ENCODE data around the gene SLC2A4RG. TPM values are rescaled to one million over a fixed set of nuclear protein-coding genes. Genes with fewer than 3 reads are reported as not detected.

The SLC2A4RG gene
- total and polyA plus RNA-seq, 2 of the 13 experiments (the other 11 are each of a cell fraction or from before 2014, with no cell fraction given), result 91.4 to 95.9 TPM

DNA sequence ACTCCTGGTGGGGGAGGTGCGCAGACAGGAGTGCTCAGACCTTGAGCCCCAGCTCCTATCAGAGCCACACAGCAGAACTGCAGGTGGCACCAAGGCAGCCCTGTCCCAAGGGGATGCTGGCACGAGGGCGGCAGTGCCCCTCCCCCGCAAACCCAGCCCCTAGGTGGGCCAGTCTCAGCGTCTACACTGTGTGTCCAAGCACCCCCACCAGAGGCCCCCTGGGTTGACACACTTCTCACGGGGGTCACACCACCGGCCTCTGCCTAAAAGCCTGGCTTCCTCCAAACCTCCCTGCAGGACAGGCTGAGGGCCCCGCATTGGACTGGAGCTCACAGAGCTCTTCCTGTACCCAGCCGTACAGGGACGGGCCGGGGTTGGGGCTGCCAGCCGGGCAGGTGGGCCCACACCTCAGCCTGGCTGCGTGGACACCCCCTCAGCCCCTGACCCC is 8.1 kb downstream of the SLC2A4RG start (continued):
- TF ChIP-seq, protein P1, sequence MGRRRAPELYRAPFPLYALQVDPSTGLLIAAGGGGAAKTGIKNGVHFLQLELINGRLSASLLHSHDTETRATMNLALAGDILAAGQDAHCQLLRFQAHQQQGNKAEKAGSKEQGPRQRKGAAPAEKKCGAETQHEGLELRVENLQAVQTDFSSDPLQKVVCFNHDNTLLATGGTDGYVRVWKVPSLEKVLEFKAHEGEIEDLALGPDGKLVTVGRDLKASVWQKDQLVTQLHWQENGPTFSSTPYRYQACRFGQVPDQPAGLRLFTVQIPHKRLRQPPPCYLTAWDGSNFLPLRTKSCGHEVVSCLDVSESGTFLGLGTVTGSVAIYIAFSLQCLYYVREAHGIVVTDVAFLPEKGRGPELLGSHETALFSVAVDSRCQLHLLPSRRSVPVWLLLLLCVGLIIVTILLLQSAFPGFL (CRISPR knock-in tag; IDR thresholded peaks at IDR 0.05), result no peak
- TF ChIP-seq SMAD1 (CRISPR knock-in tag; IDR thresholded peaks at IDR 0.05; ENCODE audit: borderline replicate concordance, low read depth) (no peak), ZNF615 (CRISPR knock-in tag; IDR thresholded peaks at IDR 0.05; ENCODE audit: borderline replicate concordance) (no peak), SALL2 (CRISPR knock-in tag; IDR thresholded peaks at IDR 0.05) (0 out of 2 replicates have a peak, but pooled peaks have one; percentile 28), KLF9 (CRISPR knock-in tag; IDR thresholded peaks at IDR 0.05; ENCODE audit: low read depth) (no peak), ZNF510 (CRISPR knock-in tag; IDR thresholded peaks at IDR 0.05; ENCODE audit: low read depth) (no peak), GTF3A (CRISPR knock-in tag; conservative IDR thresholded peaks at IDR 0.05) (no peak), STAG1 (CRISPR knock-in tag; IDR thresholded peaks at IDR 0.05) (no peak), SP1 (IDR thresholded peaks at IDR 0.05) (no peak), SP1 (CRISPR knock-in tag; IDR thresholded peaks at IDR 0.05) (no peak), GPN1 (CRISPR knock-in tag; IDR thresholded peaks at IDR 0.05; ENCODE audit: borderline replicate concordance) (no peak), GABPB1 (CRISPR knock-in tag; IDR thresholded peaks at IDR 0.05) (peak; percentile 45; the same call in 1 of the 2 replicates), AGO2 (optimal IDR thresholded peaks at IDR 0.05; ENCODE audit: low read depth, low read length) (no peak), HNF4A (CRISPR knock-in tag; IDR thresholded peaks at IDR 0.05) (peak; percentile 25; the same call in 1 of the 2 replicates), ZNF782 (CRISPR knock-in tag; IDR thresholded peaks at IDR 0.05; ENCODE audit: borderline replicate concordance) (no peak)
- TF ChIP-seq, protein P2, sequence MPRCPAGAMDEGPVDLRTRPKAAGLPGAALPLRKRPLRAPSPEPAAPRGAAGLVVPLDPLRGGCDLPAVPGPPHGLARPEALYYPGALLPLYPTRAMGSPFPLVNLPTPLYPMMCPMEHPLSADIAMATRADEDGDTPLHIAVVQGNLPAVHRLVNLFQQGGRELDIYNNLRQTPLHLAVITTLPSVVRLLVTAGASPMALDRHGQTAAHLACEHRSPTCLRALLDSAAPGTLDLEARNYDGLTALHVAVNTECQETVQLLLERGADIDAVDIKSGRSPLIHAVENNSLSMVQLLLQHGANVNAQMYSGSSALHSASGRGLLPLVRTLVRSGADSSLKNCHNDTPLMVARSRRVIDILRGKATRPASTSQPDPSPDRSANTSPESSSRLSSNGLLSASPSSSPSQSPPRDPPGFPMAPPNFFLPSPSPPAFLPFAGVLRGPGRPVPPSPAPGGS (CRISPR knock-in tag; IDR thresholded peaks at IDR 0.05), result no peak
- TF ChIP-seq, protein P3, sequence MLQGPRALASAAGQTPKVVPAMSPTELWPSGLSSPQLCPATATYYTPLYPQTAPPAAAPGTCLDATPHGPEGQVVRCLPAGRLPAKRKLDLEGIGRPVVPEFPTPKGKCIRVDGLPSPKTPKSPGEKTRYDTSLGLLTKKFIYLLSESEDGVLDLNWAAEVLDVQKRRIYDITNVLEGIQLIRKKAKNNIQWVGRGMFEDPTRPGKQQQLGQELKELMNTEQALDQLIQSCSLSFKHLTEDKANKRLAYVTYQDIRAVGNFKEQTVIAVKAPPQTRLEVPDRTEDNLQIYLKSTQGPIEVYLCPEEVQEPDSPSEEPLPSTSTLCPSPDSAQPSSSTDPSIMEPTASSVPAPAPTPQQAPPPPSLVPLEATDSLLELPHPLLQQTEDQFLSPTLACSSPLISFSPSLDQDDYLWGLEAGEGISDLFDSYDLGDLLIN (CRISPR knock-in tag; IDR thresholded peaks at IDR 0.05; ENCODE audit: borderline replicate concordance), result no peak
- TF ChIP-seq, protein P4, sequence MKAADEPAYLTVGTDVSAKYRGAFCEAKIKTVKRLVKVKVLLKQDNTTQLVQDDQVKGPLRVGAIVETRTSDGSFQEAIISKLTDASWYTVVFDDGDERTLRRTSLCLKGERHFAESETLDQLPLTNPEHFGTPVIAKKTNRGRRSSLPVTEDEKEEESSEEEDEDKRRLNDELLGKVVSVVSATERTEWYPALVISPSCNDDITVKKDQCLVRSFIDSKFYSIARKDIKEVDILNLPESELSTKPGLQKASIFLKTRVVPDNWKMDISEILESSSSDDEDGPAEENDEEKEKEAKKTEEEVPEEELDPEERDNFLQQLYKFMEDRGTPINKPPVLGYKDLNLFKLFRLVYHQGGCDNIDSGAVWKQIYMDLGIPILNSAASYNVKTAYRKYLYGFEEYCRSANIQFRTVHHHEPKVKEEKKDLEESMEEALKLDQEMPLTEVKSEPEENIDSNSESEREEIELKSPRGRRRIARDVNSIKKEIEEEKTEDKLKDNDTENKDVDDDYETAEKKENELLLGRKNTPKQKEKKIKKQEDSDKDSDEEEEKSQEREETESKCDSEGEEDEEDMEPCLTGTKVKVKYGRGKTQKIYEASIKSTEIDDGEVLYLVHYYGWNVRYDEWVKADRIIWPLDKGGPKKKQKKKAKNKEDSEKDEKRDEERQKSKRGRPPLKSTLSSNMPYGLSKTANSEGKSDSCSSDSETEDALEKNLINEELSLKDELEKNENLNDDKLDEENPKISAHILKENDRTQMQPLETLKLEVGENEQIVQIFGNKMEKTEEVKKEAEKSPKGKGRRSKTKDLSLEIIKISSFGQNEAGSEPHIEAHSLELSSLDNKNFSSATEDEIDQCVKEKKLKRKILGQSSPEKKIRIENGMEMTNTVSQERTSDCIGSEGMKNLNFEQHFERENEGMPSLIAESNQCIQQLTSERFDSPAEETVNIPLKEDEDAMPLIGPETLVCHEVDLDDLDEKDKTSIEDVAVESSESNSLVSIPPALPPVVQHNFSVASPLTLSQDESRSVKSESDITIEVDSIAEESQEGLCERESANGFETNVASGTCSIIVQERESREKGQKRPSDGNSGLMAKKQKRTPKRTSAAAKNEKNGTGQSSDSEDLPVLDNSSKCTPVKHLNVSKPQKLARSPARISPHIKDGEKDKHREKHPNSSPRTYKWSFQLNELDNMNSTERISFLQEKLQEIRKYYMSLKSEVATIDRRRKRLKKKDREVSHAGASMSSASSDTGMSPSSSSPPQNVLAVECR (CRISPR knock-in tag; IDR thresholded peaks at IDR 0.05; ENCODE audit: borderline replicate concordance), result 0 out of 2 replicates have a peak, but pooled peaks have one; percentile 19

All from HepG2 (cell line).